Measurements from ENCODE around the gene TLK1.
"Not testable (repeated sequence)": the region's sequence is repeated elsewhere in the genome, so short reads cannot be mapped to it uniquely, and the experiment has no call there.

Gene TLK1

GRCh38 chr2:171086352-171087290 lies 74.1 kb downstream of the TLK1 start:
- H3K4me3 ChIP-seq (ENCODE audit: low read depth, low read length): no peak overlapping the region
- DNase-seq (ENCODE audit: low read depth): peak; percentile 41
- peak; percentile 33 for TF ChIP-seq CTCF (IDR thresholded peaks at IDR 0.05; ENCODE audit: insufficient read depth, low read depth, low read length, missing control alignments)

DNA sequence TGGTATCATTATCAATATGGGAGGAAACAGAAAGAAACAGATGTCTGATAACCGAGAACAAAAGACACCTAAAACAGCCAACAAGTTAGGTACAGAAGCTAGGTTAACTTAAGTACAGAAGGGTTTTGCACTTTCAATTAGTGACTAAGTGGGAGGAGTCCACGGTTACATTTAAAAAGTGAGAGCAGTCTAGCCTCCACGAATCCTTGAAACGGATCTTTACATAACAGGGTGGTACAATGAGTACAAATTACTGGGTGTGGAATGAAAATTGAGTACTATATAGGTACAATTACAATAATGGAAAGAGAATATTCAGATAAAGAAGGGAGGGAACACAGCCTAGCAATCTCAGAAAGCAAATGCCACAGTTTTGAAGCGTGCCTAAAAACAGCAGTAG lies 76.6 kb downstream of the TLK1 start:
- no peak for TF ChIP-seq CTCF (IDR thresholded peaks at IDR 0.05; ENCODE audit: insufficient read depth, low read depth, low read length, missing control alignments)
- peak; percentile 26 for DNase-seq (ENCODE audit: low read depth)

GRCh38 chr2:171083451-171083850 lies 77.2 kb downstream of the TLK1 start:
- TF ChIP-seq CTCF (IDR thresholded peaks at IDR 0.05; ENCODE audit: insufficient read depth, low read depth, low read length, missing control alignments): no peak
- no peak for DNase-seq (ENCODE audit: low read depth)
- H3K4me3 ChIP-seq (ENCODE audit: low read depth, low read length): no peak overlapping the region

More for the DNA sequence above, 76.6 kb downstream of the TLK1 start:
- H3K4me3 ChIP-seq (ENCODE audit: low read depth, low read length): no peak overlapping the region

GRCh38 chr2:171081649-171082111 lies 79.0 kb downstream of the TLK1 start:
- no peak overlapping the region for H3K4me3 ChIP-seq (ENCODE audit: low read depth, low read length)
- TF ChIP-seq CTCF (IDR thresholded peaks at IDR 0.05; ENCODE audit: insufficient read depth, low read depth, low read length, missing control alignments): no peak
- DNase-seq (ENCODE audit: low read depth): no peak

DNA sequence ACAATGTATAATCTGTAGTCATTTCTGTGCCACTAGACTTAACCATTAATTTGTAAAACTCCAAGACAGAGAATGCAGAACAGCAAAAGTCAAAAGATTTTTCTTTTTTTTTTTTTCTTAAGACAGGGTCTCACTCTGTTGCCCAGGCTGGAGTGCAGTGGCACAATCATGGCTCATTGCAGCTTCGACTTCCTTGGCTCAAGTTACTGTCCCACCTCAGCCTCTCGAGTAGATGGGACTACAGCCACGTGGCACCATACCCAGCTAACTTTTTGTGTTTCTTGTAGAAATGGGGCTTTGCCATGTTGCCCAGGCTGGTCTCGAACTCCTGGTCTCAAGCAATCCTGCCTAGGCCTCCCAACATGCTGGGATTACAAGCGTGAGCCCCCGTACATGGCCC lies 80.1 kb downstream of the TLK1 start:
- DNase-seq (ENCODE audit: low read depth): no peak
- H3K4me3 ChIP-seq (ENCODE audit: low read depth, low read length): no peak overlapping the region
- TF ChIP-seq CTCF (IDR thresholded peaks at IDR 0.05; ENCODE audit: insufficient read depth, low read depth, low read length, missing control alignments): no peak

DNA sequence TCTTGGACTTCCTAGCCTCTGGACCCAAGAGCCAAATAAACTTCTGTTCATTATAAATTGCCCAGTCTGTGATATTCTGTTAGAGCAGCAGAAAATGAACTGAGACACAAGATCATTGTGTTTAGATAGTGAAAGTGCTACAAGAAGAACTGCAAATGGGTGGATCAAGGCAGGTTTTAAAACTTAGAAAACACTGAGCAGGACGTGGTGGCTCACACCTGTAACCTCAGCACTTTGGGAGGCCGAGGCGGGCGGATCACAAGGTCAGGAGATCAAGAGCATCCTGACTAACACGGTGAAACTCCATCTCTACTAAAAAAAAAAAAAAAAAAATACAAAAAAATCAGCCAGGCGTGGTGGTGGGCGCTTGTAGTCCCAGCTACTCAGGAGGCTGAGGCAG lies 84.3 kb downstream of the TLK1 start:
- not testable (repeated sequence) for H3K4me3 ChIP-seq (ENCODE audit: low read depth, low read length); DNase-seq (ENCODE audit: low read depth)

DNA sequence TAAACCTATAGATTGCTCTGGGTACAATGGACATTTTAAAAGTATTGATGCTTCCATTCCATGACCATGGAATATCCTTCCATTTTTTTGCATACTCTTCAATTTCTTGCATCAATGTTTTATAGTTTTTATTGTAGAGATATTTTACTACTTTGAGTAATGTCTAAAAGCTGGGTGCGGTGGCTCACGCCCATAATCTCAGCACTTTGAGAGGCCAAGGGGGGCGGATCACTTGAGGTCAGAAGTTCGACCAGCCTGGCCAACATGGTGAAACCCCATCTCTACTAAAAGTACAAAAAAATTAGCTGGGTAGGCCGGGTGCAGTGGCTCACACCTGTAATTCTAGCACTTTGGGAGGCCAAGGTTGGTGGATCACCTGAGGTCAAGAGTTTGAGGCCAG lies 88.5 kb downstream of the TLK1 start:
- H3K4me3 ChIP-seq (ENCODE audit: low read depth, low read length): no peak overlapping the region
- no peak for TF ChIP-seq CTCF (IDR thresholded peaks at IDR 0.05; ENCODE audit: insufficient read depth, low read depth, low read length, missing control alignments)
- DNase-seq (ENCODE audit: low read depth): no peak
